Ovary (tissue), 3 donors: ENCODE results near the gene ERRFI1.

ENCODE experiments used
- EP300 ChIP-seq: sonication (generic); formaldehyde crosslinking; IDR thresholded peaks from one replicate; pipeline ENCODE4 v1.6.1; 2017; ENCODE audit warnings: antibody characterized with exemption
- POLR2A ChIP-seq: fragments of 450-650 bp; IDR thresholded peaks from one replicate; pipeline ENCODE4 v1.6.1; 2017; ENCODE audit warnings: antibody characterized with exemption, mild to moderate bottlenecking, moderate library complexity
- TF ChIP-seq, protein P1 (sequence below), 3 donors: fragments of 450-650 bp in 2 of 3; fragments of 200-600 bp in 1 of 3; IDR thresholded peaks; one replicate each; pipeline versions ENCODE4 v1.5.1 to v1.8.0; 2016 to 2022; ENCODE audit warnings: antibody characterized with exemption in 3 of 3, mild to moderate bottlenecking in 1 of 3
- donor health status: DM: no; HTN: no; CAD: no.

DNA sequence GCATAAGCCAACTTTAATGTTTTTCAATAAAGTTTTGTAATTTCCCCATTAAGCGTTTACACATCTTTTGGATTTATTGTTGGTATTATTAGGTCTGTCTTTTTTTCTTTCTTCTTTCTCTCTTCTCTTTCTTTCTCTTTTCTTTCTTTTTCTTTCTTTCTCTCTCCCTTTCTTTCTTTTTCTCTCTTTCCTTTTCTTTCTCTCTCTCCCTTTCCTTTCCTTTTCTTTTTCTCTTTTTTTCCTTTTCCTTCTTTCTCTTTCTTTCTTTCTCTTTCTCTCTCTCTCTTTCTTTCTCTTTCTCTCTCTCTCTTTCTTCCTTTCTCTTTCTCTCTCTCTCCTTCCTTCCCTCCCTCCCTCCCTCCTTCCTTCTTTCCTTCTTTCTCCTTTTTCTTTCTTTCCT, 31.3 kb downstream of the ERRFI1 start:
- TF ChIP-seq, protein P1, sequence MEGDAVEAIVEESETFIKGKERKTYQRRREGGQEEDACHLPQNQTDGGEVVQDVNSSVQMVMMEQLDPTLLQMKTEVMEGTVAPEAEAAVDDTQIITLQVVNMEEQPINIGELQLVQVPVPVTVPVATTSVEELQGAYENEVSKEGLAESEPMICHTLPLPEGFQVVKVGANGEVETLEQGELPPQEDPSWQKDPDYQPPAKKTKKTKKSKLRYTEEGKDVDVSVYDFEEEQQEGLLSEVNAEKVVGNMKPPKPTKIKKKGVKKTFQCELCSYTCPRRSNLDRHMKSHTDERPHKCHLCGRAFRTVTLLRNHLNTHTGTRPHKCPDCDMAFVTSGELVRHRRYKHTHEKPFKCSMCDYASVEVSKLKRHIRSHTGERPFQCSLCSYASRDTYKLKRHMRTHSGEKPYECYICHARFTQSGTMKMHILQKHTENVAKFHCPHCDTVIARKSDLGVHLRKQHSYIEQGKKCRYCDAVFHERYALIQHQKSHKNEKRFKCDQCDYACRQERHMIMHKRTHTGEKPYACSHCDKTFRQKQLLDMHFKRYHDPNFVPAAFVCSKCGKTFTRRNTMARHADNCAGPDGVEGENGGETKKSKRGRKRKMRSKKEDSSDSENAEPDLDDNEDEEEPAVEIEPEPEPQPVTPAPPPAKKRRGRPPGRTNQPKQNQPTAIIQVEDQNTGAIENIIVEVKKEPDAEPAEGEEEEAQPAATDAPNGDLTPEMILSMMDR (IDR thresholded peaks at IDR 0.05): no peak
- no peak for TF ChIP-seq POLR2A
- TF ChIP-seq EP300: no peak
